Astrocyte of the cerebellum (primary cell): ENCODE results near the gene ZFHX2.
A peak's percentile ranks its signal among the peaks of the same experiment; 100 is the strongest.

ENCODE experiments used
- DNase-seq: peaks from one replicate; pipeline ENCODE4 v3.0.0-alpha.2; 2011; ENCODE audit warnings: low read depth
- H3K4me3 ChIP-seq: 2 replicates; pipeline ENCODE4 v1.5.1; 2011; ENCODE audit warnings: mild to moderate bottlenecking, low read depth, low read length, moderate library complexity
- in situ Hi-C: cut with HindIII; loops from 2 replicates; pipeline ENCODE4 v1.10.0; 2017; ENCODE audit warnings: low sequenced_read_pairs
- TF ChIP-seq, protein P1 (sequence below): IDR thresholded peaks from 2 replicates; pipeline ENCODE4 v1.5.1; 2012; ENCODE audit warnings: low read length, low read depth, moderate library complexity, mild to moderate bottlenecking; ENCODE audit errors: missing control alignments

Gene ZFHX2

DNA sequence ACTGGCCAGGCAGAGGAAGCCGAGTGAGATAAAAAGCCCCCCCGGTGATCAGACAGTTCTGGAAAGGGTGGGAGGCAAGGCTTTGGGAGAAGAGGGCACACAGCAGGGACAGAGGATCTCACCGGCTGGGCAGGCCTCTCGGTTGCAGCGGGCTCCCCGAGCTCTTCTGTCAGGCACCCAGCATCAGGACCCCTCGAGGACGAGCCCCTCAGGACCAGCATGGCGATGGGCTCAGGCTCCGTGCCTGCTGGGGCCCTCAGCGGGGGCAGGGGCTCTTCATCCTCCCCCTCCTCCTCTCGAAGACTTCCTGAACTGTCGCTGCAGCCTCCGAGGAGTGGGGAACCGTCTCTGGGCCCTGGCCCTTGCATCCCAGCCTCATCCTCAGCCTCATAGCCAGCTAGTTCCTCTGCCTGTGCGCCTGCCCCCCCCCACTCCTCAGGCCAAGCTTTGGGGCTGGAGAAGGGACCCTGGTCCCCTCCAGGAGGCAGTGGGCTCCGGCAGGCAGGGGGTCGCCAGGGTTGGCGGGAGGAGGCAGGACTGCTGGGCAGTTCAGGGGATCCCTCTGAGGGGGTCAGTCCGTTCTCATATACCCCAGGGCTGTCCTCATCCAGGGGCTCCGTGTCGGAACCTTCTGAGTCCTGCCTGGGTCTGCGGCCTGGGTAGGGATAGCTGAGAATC is 19.4 kb upstream of the ZFHX2 start:
- TF ChIP-seq, protein P1, sequence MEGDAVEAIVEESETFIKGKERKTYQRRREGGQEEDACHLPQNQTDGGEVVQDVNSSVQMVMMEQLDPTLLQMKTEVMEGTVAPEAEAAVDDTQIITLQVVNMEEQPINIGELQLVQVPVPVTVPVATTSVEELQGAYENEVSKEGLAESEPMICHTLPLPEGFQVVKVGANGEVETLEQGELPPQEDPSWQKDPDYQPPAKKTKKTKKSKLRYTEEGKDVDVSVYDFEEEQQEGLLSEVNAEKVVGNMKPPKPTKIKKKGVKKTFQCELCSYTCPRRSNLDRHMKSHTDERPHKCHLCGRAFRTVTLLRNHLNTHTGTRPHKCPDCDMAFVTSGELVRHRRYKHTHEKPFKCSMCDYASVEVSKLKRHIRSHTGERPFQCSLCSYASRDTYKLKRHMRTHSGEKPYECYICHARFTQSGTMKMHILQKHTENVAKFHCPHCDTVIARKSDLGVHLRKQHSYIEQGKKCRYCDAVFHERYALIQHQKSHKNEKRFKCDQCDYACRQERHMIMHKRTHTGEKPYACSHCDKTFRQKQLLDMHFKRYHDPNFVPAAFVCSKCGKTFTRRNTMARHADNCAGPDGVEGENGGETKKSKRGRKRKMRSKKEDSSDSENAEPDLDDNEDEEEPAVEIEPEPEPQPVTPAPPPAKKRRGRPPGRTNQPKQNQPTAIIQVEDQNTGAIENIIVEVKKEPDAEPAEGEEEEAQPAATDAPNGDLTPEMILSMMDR, result no peak
- no peak overlapping the region for H3K4me3 ChIP-seq
- no peak for DNase-seq
- in situ Hi-C loops, result no loop called here

DNA sequence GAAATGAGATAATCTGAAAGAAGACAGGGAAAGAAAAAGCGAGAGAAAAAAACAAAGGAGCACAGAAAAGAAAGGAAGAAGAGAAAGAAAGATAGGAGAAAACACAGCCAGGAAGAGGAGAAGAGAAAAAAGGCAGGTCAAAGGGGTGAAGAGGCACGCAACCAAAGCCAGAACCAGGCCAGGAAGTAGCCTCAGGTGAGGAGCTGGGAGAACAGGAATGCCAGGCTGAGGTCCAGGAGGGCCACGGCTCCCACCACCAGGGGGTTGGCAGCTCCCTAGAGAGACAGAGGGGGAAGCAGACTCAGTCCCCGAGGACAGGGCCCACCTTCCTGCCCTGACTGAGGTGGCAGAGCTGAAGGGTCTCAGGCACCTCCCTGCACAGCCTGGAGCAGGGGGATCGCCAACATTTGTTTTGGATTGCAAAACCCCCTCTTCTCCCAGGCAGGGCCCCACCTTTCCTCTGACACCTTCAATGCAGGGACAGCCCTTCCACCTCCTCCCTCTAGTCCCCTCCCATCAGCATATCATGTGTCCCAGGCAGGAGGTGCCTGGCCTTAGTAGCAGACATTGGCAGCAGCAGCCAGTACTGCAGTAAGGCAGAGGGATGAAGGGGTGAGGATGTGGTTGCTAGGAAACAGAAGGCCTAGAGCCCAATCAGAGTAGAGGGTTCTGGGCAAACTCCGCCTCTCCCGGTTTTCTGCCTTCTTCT is 18.0 kb upstream of the ZFHX2 start:
- in situ Hi-C loops, result no loop called here
- TF ChIP-seq, protein P1, result no peak
- DNase-seq, result no peak
- H3K4me3 ChIP-seq, result no peak overlapping the region

DNA sequence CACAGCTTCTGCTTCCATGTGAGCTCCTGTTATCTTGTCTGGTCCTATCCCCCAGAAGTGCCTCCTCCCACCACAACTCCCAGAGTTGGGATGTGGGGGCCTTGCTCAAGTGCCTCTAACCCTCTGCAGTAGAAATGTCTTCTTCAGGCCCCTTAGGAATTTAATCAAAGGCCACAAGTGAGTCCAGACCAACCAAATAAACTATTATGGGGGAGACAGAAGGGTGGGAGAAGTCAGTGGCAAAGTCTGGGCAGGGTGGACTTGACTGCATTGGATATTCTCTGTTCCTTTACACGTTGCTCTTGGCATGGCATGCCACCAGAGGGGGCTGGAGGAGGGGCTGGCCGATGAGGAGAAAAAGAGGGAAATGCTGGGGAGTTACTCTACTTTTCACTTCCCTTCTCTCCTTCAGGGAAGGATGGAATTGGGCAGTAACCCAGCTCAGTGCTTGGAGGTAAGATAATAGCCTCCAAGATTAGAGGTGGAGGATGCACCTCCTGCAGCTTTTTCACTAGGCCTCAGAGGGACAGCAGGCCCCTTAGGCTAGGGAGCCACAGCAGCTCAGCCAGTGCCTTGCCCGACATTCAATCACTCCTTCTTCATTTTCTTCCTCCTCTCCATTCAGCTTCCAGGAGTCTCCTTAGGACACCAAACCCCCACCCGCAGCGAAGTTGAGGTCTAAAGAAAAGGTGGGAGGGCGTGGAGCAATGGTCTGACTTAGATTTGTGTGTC is 17.2 kb upstream of the ZFHX2 start:
- TF ChIP-seq, protein P1, result peak; percentile 27
- in situ Hi-C loops, result no loop called here
- DNase-seq, result no peak
- no peak overlapping the region for H3K4me3 ChIP-seq

DNA sequence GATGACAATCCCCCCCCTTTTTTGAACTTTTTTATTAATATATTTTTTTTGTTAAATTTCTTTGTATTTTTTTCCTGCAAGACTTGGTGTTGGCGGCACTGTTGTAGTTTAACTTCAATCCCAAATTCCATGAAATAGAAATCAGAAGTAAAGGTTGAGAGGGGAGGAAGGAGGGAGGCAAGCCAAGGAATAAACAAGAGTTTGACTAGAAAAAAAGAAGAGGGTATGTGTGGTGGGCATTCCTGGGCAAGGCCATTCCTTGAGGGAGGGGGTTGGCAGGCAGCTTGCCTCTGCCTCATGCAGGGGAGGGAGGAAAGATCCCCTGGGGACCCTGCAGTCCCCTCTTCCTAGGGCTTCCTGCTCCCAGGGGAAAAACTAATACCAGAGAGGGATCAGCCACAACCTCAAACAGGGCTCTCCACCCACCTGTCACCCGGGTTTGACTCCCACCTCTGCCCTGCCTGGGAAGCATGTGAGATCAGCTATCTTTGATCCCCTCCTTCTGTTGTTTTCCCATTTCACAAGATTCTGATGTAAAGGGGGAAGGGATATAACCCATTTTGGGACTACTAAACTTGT is 16.5 kb upstream of the ZFHX2 start:
- DNase-seq, result no peak
- peak overlapping the region; percentile 67 for H3K4me3 ChIP-seq
- TF ChIP-seq, protein P1, result no peak
- in situ Hi-C loops, result no loop called here

DNA sequence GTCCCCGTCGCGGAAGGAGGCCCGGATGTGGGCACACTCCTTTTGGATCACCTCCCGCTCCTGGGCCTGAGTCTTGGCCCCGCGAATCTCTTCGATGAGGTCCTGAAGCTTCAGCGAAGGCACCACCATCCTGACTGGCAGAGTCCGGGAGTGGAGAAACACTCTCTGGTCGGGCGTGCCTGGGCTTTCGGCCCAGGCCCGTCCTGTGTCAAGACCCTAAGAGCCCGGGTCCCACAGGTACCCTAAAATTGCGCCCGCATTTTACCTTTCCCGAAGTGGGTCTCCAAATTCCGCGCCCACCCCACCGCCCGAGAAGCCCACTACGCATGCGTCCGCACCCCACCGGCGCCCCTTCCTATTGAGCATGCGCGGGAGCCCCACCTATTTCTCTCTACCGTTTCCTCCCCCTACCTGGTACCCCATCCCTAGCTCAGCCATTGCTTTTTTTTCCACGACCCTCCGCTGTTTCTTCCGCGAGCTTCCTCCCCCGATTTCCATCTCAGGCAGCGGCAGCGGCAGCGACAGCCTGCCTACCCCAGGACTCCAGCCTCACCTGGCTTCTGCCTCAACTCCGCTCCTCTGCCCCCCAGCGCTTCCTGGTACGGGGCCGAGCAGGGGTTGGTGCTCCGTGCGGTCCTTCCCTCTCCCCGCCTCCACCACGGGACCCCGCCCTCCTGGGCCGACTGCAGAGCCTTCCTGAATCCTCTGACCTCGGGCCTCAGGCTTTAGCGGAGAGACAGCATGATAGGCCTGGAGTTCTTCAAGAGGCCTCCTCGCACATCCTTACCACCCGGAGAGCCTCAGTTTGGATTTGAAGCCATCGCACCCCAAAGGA is 15.8 kb upstream of the ZFHX2 start, which contains the start of gene AP1G2:
Gene AP1G2 (minus strand): TSS at position 606 of the 835 bp plus-strand sequence. CDS start 477 bp downstream, at position 129.
- no peak for DNase-seq
- peak within 1 kb of the TSS; percentile 67 for H3K4me3 ChIP-seq
- in situ Hi-C loops, result no loop called here
- TF ChIP-seq, protein P1, result no peak
